Liver (tissue), 9 donors: Measurements from ENCODE around the gene MAP3K12. TPM values are rescaled to one million over a fixed set of nuclear protein-coding genes. Genes with fewer than 3 reads are reported as not detected.

ENCODE experiments used
- DNase-seq: peaks from one replicate; pipeline ENCODE4 v3.0.0-alpha.2; 2017; ENCODE audit warnings: low spot score
- H3K27ac ChIP-seq, 2 donors: one replicate each; pipeline ENCODE4 v1.7.0; 2013; ENCODE audit warnings: inconsistent platforms in 2 of 2, low read length in 2 of 2, control low read depth in 1 of 2, low read depth in 1 of 2, mild to moderate bottlenecking in 1 of 2
- H3K27me3 ChIP-seq, 4 donors: one replicate each; pipeline versions ENCODE4 v1.6.1 to v1.7.0; 2013; ENCODE audit warnings: low read length in 3 of 4, inconsistent platforms in 1 of 4, mild to moderate bottlenecking in 1 of 4, moderate library complexity in 1 of 4; ENCODE audit not compliant: control insufficient read depth in 4 of 4, insufficient read depth in 4 of 4
- H3K36me3 ChIP-seq, 4 donors: one replicate each; pipeline versions ENCODE4 v1.6.1 to v1.7.0; 2013; ENCODE audit warnings: low read length in 3 of 4, mild to moderate bottlenecking in 3 of 4, low read depth in 1 of 4, moderate library complexity in 1 of 4; ENCODE audit not compliant: control insufficient read depth in 4 of 4, insufficient read depth in 3 of 4
- H3K4me1 ChIP-seq, 4 donors: one replicate each; pipeline versions ENCODE4 v1.6.1 to v1.7.0; 2013; ENCODE audit warnings: low read length in 3 of 4, mild to moderate bottlenecking in 3 of 4, moderate library complexity in 1 of 4; ENCODE audit not compliant: control insufficient read depth in 4 of 4, insufficient read depth in 4 of 4
- H3K4me3 ChIP-seq, 3 donors: one replicate each; pipeline versions ENCODE4 v1.6.1 to v1.7.0; 2013; ENCODE audit warnings: low read length in 3 of 3, control low read depth in 1 of 3, low read depth in 1 of 3, mild to moderate bottlenecking in 1 of 3
- H3K9ac ChIP-seq, 2 donors: one replicate each; pipeline ENCODE4 v1.7.0; 2013; ENCODE audit warnings: low read length in 2 of 2, mild to moderate bottlenecking in 2 of 2, moderate library complexity in 2 of 2, control low read depth in 1 of 2, low read depth in 1 of 2
- H3K9me3 ChIP-seq, 4 donors: one replicate each; pipeline versions ENCODE4 v1.6.1 to v1.7.0; 2013; ENCODE audit warnings: low read length in 3 of 4; ENCODE audit not compliant: control insufficient read depth in 4 of 4
- EGR1 ChIP-seq, 2 donors: IDR thresholded peaks; 2 replicates each; pipeline ENCODE4 v1.6.1; 2016 to 2018; ENCODE audit warnings: antibody characterized with exemption in 2 of 2, low read depth in 2 of 2
- FOXA1 ChIP-seq: IDR thresholded peaks from 2 replicates; pipeline ENCODE4 v1.6.1; 2016; ENCODE audit warnings: antibody characterized with exemption
- FOXA2 ChIP-seq: IDR thresholded peaks from 2 replicates; pipeline ENCODE4 v1.6.1; 2016; ENCODE audit warnings: antibody characterized with exemption
- GABPA ChIP-seq, 2 donors: IDR thresholded peaks in 1 of 2; conservative IDR thresholded peaks in 1 of 2; 2 replicates each; pipeline ENCODE4 v1.6.1; 2016; ENCODE audit warnings: antibody characterized with exemption in 2 of 2, mild to moderate bottlenecking in 1 of 2, moderate library complexity in 1 of 2
- HNF4A ChIP-seq, 2 donors: conservative IDR thresholded peaks; 2 replicates each; pipeline ENCODE4 v1.6.1; 2016; ENCODE audit warnings: antibody characterized with exemption in 2 of 2, mild to moderate bottlenecking in 2 of 2
- HNF4G ChIP-seq: IDR thresholded peaks from 2 replicates; pipeline ENCODE4 v1.6.1; 2016; ENCODE audit warnings: antibody characterized with exemption
- JUND ChIP-seq, 2 donors: IDR thresholded peaks; 2 replicates each; pipeline ENCODE4 v1.6.1; 2016; ENCODE audit warnings: antibody characterized with exemption in 2 of 2
- NR2F2 ChIP-seq: IDR thresholded peaks from 2 replicates; pipeline ENCODE4 v1.6.1; 2016; ENCODE audit warnings: antibody characterized with exemption
- RAD21 ChIP-seq, 2 donors: IDR thresholded peaks; 2 replicates each; pipeline ENCODE4 v1.6.1; 2016; ENCODE audit warnings: antibody characterized with exemption in 2 of 2, mild to moderate bottlenecking in 2 of 2
- RXRA ChIP-seq, 2 donors: IDR thresholded peaks; 2 replicates each; pipeline ENCODE4 v1.6.1; 2017 to 2018; ENCODE audit warnings: antibody characterized with exemption in 2 of 2, mild to moderate bottlenecking in 1 of 2
- SP1 ChIP-seq: IDR thresholded peaks from 2 replicates; pipeline ENCODE4 v1.6.1; 2018; ENCODE audit warnings: antibody characterized with exemption, mild to moderate bottlenecking
- TAF1 ChIP-seq: conservative IDR thresholded peaks from 2 replicates; pipeline ENCODE4 v1.6.1; 2016; ENCODE audit warnings: antibody characterized with exemption, mild to moderate bottlenecking
- YY1 ChIP-seq: IDR thresholded peaks from 2 replicates; pipeline ENCODE4 v1.6.1; 2016; ENCODE audit warnings: antibody characterized with exemption, mild to moderate bottlenecking
- WGBS: extraction: QIAGEN DNeasy Blood & Tissue Kit; methylation state at CpG from one replicate; pipeline ENCODE4 v1.1.7; 2013; 5-methylcytosine and 5-hydroxymethylcytosine counted together
- polyA plus RNA-seq, 2 donors: library from polyadenylated mRNA; stranded (reverse) in 1 of 2; unstranded in 1 of 2; fragments of 200-250 nt in 1 of 2; fragments of >200 nt in 1 of 2; fragmentation: Nextera tagmentation in 1 of 2; extraction: Ambion mirVana in 1 of 2; gene quantifications; one replicate each; pipeline versions ENCODE4 v1.2.1 to v1.2.3, GENCODE V29; 2013 to 2015
- total RNA-seq, 2 donors: library from RNA; depleted of rRNA; stranded (reverse); fragments of >200 nt; gene quantifications; one replicate each; pipeline ENCODE4 v1.2.3, GENCODE V29; 2014
- TF ChIP-seq, protein P1 (sequence below): IDR thresholded peaks from 2 replicates; pipeline ENCODE4 v1.6.1; 2016; ENCODE audit warnings: antibody characterized with exemption
- TF ChIP-seq, protein P2 (sequence below): fragments of 150-350 bp; IDR thresholded peaks from 2 replicates; pipeline ENCODE4 v1.5.1; 2017; ENCODE audit warnings: improper control_type of control experiment, low read depth, low read length; ENCODE audit not compliant: missing input control
- TF ChIP-seq, protein P3 (sequence below): IDR thresholded peaks from 2 replicates; pipeline ENCODE4 v1.6.1; 2016; ENCODE audit warnings: antibody characterized with exemption
- TF ChIP-seq, protein P4 (sequence below): IDR thresholded peaks from 2 replicates; pipeline ENCODE4 v1.6.1; 2016; ENCODE audit warnings: antibody characterized with exemption, mild to moderate bottlenecking
- TF ChIP-seq, protein P5 (sequence below): IDR thresholded peaks from 2 replicates; pipeline ENCODE4 v1.6.1; 2016; ENCODE audit warnings: antibody characterized with exemption
- donor health status: healthy.
- donor health status: healthy.
- donor health status: healthy.
- donor health status: healthy.
- donor health status: healthy.

Gene MAP3K12
- total and polyA plus RNA-seq, 4 donors: 0.53 to 2.4 (median 1.5) TPM

DNA sequence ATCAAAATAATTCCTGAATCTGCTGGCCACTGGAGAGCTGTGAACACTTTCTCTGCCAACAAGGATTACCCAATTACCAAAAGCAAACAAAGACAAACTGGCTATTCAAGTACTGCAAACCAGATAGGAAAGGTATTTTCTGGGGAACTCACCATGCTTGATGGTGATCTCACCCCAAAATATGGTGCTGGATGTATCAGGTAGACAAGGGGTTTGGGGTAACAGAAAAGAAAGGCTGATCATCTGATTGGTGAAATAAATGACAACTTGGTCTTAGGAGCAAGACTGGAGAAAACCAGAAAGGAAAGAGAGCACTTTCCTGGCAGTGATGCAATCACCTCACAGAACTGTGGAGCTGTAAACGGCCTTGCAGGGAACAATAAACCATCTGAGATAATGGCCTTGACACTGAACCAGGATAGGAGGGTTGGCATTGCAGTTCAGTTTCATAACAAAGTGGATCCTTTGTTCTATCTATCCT, 39.0 kb upstream of the MAP3K12 start:
- DNase-seq: no peak
- no peaks in the 10 kb centered on the region for H3K9me3 ChIP-seq
- H3K4me3 ChIP-seq: no peak overlapping the region
- TF ChIP-seq JUND (IDR thresholded peaks at IDR 0.05) (peak; percentile 80 to 81), FOXA1 (peak; percentile 18), YY1 (peak; percentile 76), FOXA2 (peak; percentile 41), RXRA (IDR thresholded peaks at IDR 0.05) (peak; percentile 78 to 82), RAD21 (IDR thresholded peaks at IDR 0.05) (peak in 1 of 2 donors; percentile 43), SP1 (peak; percentile 78), NR2F2 (peak; percentile 66), HNF4G (no peak), GABPA (IDR thresholded peaks at IDR 0.05 in 1 of 2, conservative IDR thresholded peaks at IDR 0.05 in 1 of 2) (peak in 1 of 2 donors; percentile 48), EGR1 (IDR thresholded peaks at IDR 0.05; ENCODE audit: low read depth in 2 of 2) (peak in 1 of 2 donors; percentile 22), HNF4A (conservative IDR thresholded peaks at IDR 0.05) (peak; percentile 68 to 82), TAF1 (no peak)
- TF ChIP-seq, protein P1, sequence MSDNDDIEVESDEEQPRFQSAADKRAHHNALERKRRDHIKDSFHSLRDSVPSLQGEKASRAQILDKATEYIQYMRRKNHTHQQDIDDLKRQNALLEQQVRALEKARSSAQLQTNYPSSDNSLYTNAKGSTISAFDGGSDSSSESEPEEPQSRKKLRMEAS: peak; percentile 59
- TF ChIP-seq, protein P2, sequence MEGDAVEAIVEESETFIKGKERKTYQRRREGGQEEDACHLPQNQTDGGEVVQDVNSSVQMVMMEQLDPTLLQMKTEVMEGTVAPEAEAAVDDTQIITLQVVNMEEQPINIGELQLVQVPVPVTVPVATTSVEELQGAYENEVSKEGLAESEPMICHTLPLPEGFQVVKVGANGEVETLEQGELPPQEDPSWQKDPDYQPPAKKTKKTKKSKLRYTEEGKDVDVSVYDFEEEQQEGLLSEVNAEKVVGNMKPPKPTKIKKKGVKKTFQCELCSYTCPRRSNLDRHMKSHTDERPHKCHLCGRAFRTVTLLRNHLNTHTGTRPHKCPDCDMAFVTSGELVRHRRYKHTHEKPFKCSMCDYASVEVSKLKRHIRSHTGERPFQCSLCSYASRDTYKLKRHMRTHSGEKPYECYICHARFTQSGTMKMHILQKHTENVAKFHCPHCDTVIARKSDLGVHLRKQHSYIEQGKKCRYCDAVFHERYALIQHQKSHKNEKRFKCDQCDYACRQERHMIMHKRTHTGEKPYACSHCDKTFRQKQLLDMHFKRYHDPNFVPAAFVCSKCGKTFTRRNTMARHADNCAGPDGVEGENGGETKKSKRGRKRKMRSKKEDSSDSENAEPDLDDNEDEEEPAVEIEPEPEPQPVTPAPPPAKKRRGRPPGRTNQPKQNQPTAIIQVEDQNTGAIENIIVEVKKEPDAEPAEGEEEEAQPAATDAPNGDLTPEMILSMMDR: no peak
- TF ChIP-seq, protein P3, sequence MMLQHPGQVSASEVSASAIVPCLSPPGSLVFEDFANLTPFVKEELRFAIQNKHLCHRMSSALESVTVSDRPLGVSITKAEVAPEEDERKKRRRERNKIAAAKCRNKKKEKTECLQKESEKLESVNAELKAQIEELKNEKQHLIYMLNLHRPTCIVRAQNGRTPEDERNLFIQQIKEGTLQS: peak; percentile 76
- TF ChIP-seq, protein P4, sequence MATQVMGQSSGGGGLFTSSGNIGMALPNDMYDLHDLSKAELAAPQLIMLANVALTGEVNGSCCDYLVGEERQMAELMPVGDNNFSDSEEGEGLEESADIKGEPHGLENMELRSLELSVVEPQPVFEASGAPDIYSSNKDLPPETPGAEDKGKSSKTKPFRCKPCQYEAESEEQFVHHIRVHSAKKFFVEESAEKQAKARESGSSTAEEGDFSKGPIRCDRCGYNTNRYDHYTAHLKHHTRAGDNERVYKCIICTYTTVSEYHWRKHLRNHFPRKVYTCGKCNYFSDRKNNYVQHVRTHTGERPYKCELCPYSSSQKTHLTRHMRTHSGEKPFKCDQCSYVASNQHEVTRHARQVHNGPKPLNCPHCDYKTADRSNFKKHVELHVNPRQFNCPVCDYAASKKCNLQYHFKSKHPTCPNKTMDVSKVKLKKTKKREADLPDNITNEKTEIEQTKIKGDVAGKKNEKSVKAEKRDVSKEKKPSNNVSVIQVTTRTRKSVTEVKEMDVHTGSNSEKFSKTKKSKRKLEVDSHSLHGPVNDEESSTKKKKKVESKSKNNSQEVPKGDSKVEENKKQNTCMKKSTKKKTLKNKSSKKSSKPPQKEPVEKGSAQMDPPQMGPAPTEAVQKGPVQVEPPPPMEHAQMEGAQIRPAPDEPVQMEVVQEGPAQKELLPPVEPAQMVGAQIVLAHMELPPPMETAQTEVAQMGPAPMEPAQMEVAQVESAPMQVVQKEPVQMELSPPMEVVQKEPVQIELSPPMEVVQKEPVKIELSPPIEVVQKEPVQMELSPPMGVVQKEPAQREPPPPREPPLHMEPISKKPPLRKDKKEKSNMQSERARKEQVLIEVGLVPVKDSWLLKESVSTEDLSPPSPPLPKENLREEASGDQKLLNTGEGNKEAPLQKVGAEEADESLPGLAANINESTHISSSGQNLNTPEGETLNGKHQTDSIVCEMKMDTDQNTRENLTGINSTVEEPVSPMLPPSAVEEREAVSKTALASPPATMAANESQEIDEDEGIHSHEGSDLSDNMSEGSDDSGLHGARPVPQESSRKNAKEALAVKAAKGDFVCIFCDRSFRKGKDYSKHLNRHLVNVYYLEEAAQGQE: peak; percentile 82
- TF ChIP-seq, protein P5, sequence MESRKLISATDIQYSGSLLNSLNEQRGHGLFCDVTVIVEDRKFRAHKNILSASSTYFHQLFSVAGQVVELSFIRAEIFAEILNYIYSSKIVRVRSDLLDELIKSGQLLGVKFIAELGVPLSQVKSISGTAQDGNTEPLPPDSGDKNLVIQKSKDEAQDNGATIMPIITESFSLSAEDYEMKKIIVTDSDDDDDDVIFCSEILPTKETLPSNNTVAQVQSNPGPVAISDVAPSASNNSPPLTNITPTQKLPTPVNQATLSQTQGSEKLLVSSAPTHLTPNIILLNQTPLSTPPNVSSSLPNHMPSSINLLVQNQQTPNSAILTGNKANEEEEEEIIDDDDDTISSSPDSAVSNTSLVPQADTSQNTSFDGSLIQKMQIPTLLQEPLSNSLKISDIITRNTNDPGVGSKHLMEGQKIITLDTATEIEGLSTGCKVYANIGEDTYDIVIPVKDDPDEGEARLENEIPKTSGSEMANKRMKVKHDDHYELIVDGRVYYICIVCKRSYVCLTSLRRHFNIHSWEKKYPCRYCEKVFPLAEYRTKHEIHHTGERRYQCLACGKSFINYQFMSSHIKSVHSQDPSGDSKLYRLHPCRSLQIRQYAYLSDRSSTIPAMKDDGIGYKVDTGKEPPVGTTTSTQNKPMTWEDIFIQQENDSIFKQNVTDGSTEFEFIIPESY: peak; percentile 75
- peaks cover 5 to 20% (median 15%) of the 10 kb centered on the region in 4 donors for H3K4me1 ChIP-seq
- 15% methylated on average over 1 of the region's 1 CpG for WGBS
- H3K36me3 ChIP-seq: peaks cover 5 to 41% (median 30%) of the 10 kb centered on the region in 4 donors
- H3K9ac ChIP-seq: no peak overlapping the region
- no peaks in the 10 kb centered on the region for H3K27me3 ChIP-seq
- H3K27ac ChIP-seq: peak overlapping the region; percentile 53 to 59
